ENCODE measurements around the gene CGNL1.

GRCh38 chr15:57364282-57365007, 11.9 kb upstream of the CGNL1 start:
- TF ChIP-seq CTCF (IDR thresholded peaks at IDR 0.05) (peak; percentile 25; the same call in 1 of the 2 replicates), USF1 (IDR thresholded peaks at IDR 0.05; ENCODE audit: borderline replicate concordance, low read depth) (no peak), USF2 (IDR thresholded peaks at IDR 0.05; ENCODE audit: borderline replicate concordance, low read depth, low read length) (no peak), TCF12 (IDR thresholded peaks at IDR 0.05) (no peak), EP300 (IDR thresholded peaks at IDR 0.05; ENCODE audit: borderline replicate concordance in 1 of 2, low read depth in 1 of 2, low read length in 1 of 2) (no peak), PBX3 (IDR thresholded peaks at IDR 0.05) (no peak), TAF1 (IDR thresholded peaks at IDR 0.05; ENCODE audit: borderline replicate concordance, low read depth, low read length) (no peak), JUND (IDR thresholded peaks at IDR 0.05) (no peak), POLR2AphosphoS5 (IDR thresholded peaks at IDR 0.05; ENCODE audit: low read depth, low read length) (no peak), IRF3 (IDR thresholded peaks at IDR 0.05; ENCODE audit: low read depth, low read length) (no peak), YY1 (IDR thresholded peaks at IDR 0.05; ENCODE audit: low read depth) (no peak), MAX (IDR thresholded peaks at IDR 0.05; ENCODE audit: low read depth) (no peak), FOXJ3 (CRISPR knock-in tag; IDR thresholded peaks at IDR 0.05) (no peak)
